Vagina (tissue), 2 donors: Measurements from ENCODE around the gene ATOH8.

ENCODE experiments used
- CTCF ChIP-seq, 3 experiments: fragments of 450-650 bp in 2 of 3; fragments of 200-600 bp in 1 of 3; sonication (generic) in 1 of 3; IDR thresholded peaks; one replicate each; pipeline ENCODE4 v1.5.1; 2017 to 2019; ENCODE audit warnings: antibody characterized with exemption in 3 of 3, mild to moderate bottlenecking in 2 of 3, moderate library complexity in 2 of 3
- POLR2AphosphoS5 ChIP-seq, 2 donors: sonication (generic); formaldehyde crosslinking; IDR thresholded peaks; one replicate each; pipeline ENCODE4 v1.9.0; 2017; ENCODE audit warnings: antibody characterized with exemption in 2 of 2, mild to moderate bottlenecking in 2 of 2, low read depth in 1 of 2; ENCODE audit not compliant: insufficient read depth in 1 of 2

- TF ChIP-seq CTCF (IDR thresholded peaks at IDR 0.05), result no peak
- no peak for TF ChIP-seq POLR2AphosphoS5 (IDR thresholded peaks at IDR 0.05; ENCODE audit: insufficient read depth in 1 of 2, low read depth in 1 of 2)
Measured at GRCh38 chr2:85823951-85824350, 70.2 kb downstream of the ATOH8 start.
